Neural progenitor cell (in vitro differentiated cells): ENCODE data around the gene TLR7.

Experiments used
- EZH2 ChIP-seq: fragments of 200-600 bp; sonication (generic); IDR thresholded peaks from 2 replicates; pipeline ENCODE4 v1.6.1; 2017; ENCODE audit warnings: antibody characterized with exemption, mild to moderate bottlenecking, moderate library complexity
- TF ChIP-seq, protein P1 (sequence below): fragments of 200-600 bp; sonication (generic); IDR thresholded peaks from 2 replicates; pipeline ENCODE4 v1.5.1; 2017; ENCODE audit warnings: antibody characterized with exemption, mild to moderate bottlenecking

DNA sequence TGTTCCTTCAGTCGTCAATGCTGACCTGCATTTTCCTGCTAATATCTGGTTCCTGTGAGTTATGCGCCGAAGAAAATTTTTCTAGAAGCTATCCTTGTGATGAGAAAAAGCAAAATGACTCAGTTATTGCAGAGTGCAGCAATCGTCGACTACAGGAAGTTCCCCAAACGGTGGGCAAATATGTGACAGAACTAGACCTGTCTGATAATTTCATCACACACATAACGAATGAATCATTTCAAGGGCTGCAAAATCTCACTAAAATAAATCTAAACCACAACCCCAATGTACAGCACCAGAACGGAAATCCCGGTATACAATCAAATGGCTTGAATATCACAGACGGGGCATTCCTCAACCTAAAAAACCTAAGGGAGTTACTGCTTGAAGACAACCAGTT lies 52.2 kb downstream of the TLR7 start:
- TF ChIP-seq EZH2 = no peak
- TF ChIP-seq, protein P1, sequence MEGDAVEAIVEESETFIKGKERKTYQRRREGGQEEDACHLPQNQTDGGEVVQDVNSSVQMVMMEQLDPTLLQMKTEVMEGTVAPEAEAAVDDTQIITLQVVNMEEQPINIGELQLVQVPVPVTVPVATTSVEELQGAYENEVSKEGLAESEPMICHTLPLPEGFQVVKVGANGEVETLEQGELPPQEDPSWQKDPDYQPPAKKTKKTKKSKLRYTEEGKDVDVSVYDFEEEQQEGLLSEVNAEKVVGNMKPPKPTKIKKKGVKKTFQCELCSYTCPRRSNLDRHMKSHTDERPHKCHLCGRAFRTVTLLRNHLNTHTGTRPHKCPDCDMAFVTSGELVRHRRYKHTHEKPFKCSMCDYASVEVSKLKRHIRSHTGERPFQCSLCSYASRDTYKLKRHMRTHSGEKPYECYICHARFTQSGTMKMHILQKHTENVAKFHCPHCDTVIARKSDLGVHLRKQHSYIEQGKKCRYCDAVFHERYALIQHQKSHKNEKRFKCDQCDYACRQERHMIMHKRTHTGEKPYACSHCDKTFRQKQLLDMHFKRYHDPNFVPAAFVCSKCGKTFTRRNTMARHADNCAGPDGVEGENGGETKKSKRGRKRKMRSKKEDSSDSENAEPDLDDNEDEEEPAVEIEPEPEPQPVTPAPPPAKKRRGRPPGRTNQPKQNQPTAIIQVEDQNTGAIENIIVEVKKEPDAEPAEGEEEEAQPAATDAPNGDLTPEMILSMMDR = no peak
